OCI-LY3 (cell line): ENCODE data around the gene TESK1.
A peak's percentile ranks its signal among the peaks of the same experiment; 100 is the strongest.

Experiments
- H2AFZ ChIP-seq: fragments of 200-600, 300-600 bp; shearing (Covaris generic); 2 replicates; pipeline ENCODE4 v1.6.0; 2014; ENCODE audit warnings: antibody characterized with exemption, low read depth, low read length
- H3K27ac ChIP-seq: fragments of 200-600, 300-600 bp; sonication (generic); 2 replicates; pipeline ENCODE4 v1.5.1; 2014; ENCODE audit warnings: mild to moderate bottlenecking, low read length, moderate library complexity, mixed read lengths
- H3K27me3 ChIP-seq: fragments of 200-600, 300-600 bp; sonication (generic); 2 replicates; pipeline ENCODE4 v1.6.1; 2014; ENCODE audit warnings: low read depth, low read length, mixed read lengths
- H3K36me3 ChIP-seq: fragments of 200-600, 300-600 bp; sonication (generic); replicated peaks from 2 replicates; pipeline ENCODE3; 2014; ENCODE audit warnings: low read depth, low read length, mixed read lengths
- H3K4me1 ChIP-seq: fragments of 300-600, 200-600 bp; sonication (generic); 2 replicates; pipeline ENCODE4 v1.6.1; 2014; ENCODE audit warnings: low read length, mixed read lengths
- H3K4me2 ChIP-seq: fragments of 200-600, 300-600 bp; sonication (generic); 2 replicates; pipeline ENCODE4 v1.6.1; 2014; ENCODE audit warnings: low read length, mixed read lengths
- H3K4me3 ChIP-seq: fragments of 300-600, 200-600 bp; sonication (generic); 2 replicates; pipeline ENCODE4 v1.5.1; 2014; ENCODE audit warnings: antibody characterized with exemption, mild to moderate bottlenecking, low read length, moderate library complexity
- H3K79me2 ChIP-seq: fragments of 300-600, 200-600 bp; shearing (Covaris generic); 2 replicates; pipeline ENCODE4 v1.6.1; 2014; ENCODE audit warnings: mild to moderate bottlenecking, low read length, mixed read lengths
- H3K9ac ChIP-seq: fragments of 300-600, 200-600 bp; shearing (Covaris generic); 2 replicates; pipeline ENCODE4 v1.6.0; 2014; ENCODE audit warnings: mild to moderate bottlenecking, low read length, moderate library complexity
- H3K9me3 ChIP-seq: fragments of 200-600, 300-600 bp; shearing (Covaris generic); 2 replicates; pipeline ENCODE4 v1.6.1; 2014; ENCODE audit warnings: low read length, mixed read lengths; ENCODE audit not compliant: insufficient read depth
- H4K20me1 ChIP-seq: fragments of 200-600, 300-600 bp; sonication (generic); 2 replicates; pipeline ENCODE4 v1.6.1; 2016; ENCODE audit warnings: low read length, mixed read lengths; ENCODE audit not compliant: insufficient read depth
- CTCF ChIP-seq: fragments of 200-600, 300-600 bp; sonication (generic); IDR thresholded peaks from 2 replicates; pipeline ENCODE4 v1.5.1; 2014; ENCODE audit warnings: antibody characterized with exemption, low read length, low read depth
- EZH2phosphoT487 ChIP-seq: fragments of 200-600 bp; shearing (Covaris generic); IDR thresholded peaks from 2 replicates; pipeline ENCODE4 v1.6.1; 2018; ENCODE audit warnings: antibody characterized with exemption, mixed run types, low read depth

TESK1 gene

GRCh38 chr9:35658968-35659220 is 53.8 kb downstream of the TESK1 start:
- no peak for TF ChIP-seq CTCF
- no peak for TF ChIP-seq EZH2phosphoT487
- Histone ChIP-seq H3K9ac (peak overlapping the region; percentile 90), H3K36me3 (peaks cover 34% of the 10 kb centered on the region), H3K27me3 (no peaks in the 10 kb centered on the region), H3K4me2 (peak overlapping the region; percentile 98), H3K4me3 (peak overlapping the region; percentile 83), H2AFZ (no peak overlapping the region), H3K79me2 (peaks cover 15% of the 10 kb centered on the region), H3K4me1 (peaks cover 18% of the 10 kb centered on the region), H3K27ac (peak overlapping the region; percentile 77), H3K9me3 (no peaks in the 10 kb centered on the region), H4K20me1 (no peaks in the 10 kb centered on the region)

- Histone ChIP-seq H3K9ac (peak overlapping the region; percentile 90), H3K27me3 (no peaks in the 10 kb centered on the region), H3K9me3 (no peaks in the 10 kb centered on the region), H3K4me2 (peak overlapping the region; percentile 98), H4K20me1 (no peaks in the 10 kb centered on the region), H3K4me1 (peaks cover 22% of the 10 kb centered on the region), H3K36me3 (peaks cover 34% of the 10 kb centered on the region), H3K4me3 (peak overlapping the region; percentile 83), H2AFZ (no peak overlapping the region), H3K79me2 (peaks cover 19% of the 10 kb centered on the region), H3K27ac (no peak overlapping the region)
- TF ChIP-seq EZH2phosphoT487 (no peak), CTCF (no peak)
These were observed 54.3 kb downstream of the TESK1 start for GRCh38 chr9:35659340-35659739.
